ENCODE measurements around the gene ERBB4.

Gene ERBB4

GRCh38 chr2:212007972-212008371 is 530.6 kb downstream of the ERBB4 start:
- H3K4me1 ChIP-seq (ENCODE audit: control insufficient read depth, insufficient read depth, low read length): no peaks in the 10 kb centered on the region
- H3K27me3 ChIP-seq (ENCODE audit: control insufficient read depth, insufficient read depth, low read length): no peaks in the 10 kb centered on the region
- H3K4me3 ChIP-seq (ENCODE audit: low read length): no peak overlapping the region
- no peak overlapping the region for H3K27ac ChIP-seq (ENCODE audit: low read length)
- DNase-seq (ENCODE audit: low read depth, low spot score): no peak
- no CpG with 5 or more reads among the region's 3 CpGs for WGBS (ENCODE audit: insufficient coverage, insufficient read length)
- no peaks in the 10 kb centered on the region for H3K36me3 ChIP-seq (ENCODE audit: control insufficient read depth, insufficient read depth, low read length)
- H3K9me3 ChIP-seq (ENCODE audit: control insufficient read depth, insufficient read depth, low read length): no peaks in the 10 kb centered on the region

- DNase-seq (ENCODE audit: low read depth, low spot score): peak; percentile 7
- no peak overlapping the region for H3K27ac ChIP-seq (ENCODE audit: low read length)
- H3K9me3 ChIP-seq (ENCODE audit: control insufficient read depth, insufficient read depth, low read length): no peaks in the 10 kb centered on the region
- no peaks in the 10 kb centered on the region for H3K27me3 ChIP-seq (ENCODE audit: control insufficient read depth, insufficient read depth, low read length)
- no peak overlapping the region for H3K4me3 ChIP-seq (ENCODE audit: low read length)
- H3K4me1 ChIP-seq (ENCODE audit: control insufficient read depth, insufficient read depth, low read length): no peaks in the 10 kb centered on the region
- H3K36me3 ChIP-seq (ENCODE audit: control insufficient read depth, insufficient read depth, low read length): no peaks in the 10 kb centered on the region
- WGBS (ENCODE audit: insufficient coverage, insufficient read length): no CpG with 5 or more reads among the region's 6 CpGs
Measured at GRCh38 chr2:212005085-212005671, 533.4 kb downstream of the ERBB4 start.

DNA sequence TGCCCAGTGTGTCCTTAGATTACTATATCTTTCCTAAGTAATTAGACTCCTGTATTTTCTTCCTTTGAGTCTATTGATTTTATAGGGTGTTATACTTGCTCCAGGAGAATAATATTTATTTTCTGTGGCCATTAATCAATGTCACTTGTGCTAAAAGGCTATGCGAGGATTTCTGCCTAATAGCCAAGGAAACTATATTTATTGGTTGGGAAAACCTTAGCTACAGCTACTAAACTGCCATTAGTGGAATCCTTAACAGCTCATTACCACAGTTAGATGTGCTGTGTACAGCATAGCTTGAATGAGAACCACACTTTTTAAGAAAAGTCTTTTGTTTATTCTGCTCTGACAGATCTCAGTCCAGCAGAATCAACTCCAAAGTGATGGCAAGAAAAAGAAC is 537.3 kb downstream of the ERBB4 start:
- Histone ChIP-seq H3K4me1 (ENCODE audit: control insufficient read depth, insufficient read depth, low read length) (no peaks in the 10 kb centered on the region), H3K9me3 (ENCODE audit: control insufficient read depth, insufficient read depth, low read length) (no peaks in the 10 kb centered on the region), H3K36me3 (ENCODE audit: control insufficient read depth, insufficient read depth, low read length) (no peaks in the 10 kb centered on the region), H3K4me3 (ENCODE audit: low read length) (no peak overlapping the region), H3K27ac (ENCODE audit: low read length) (no peak overlapping the region), H3K27me3 (ENCODE audit: control insufficient read depth, insufficient read depth, low read length) (no peaks in the 10 kb centered on the region)
- DNase-seq (ENCODE audit: low read depth, low spot score): no peak
- WGBS (ENCODE audit: insufficient coverage, insufficient read length): no CpG with 5 or more reads among the region's 1 CpG

DNA sequence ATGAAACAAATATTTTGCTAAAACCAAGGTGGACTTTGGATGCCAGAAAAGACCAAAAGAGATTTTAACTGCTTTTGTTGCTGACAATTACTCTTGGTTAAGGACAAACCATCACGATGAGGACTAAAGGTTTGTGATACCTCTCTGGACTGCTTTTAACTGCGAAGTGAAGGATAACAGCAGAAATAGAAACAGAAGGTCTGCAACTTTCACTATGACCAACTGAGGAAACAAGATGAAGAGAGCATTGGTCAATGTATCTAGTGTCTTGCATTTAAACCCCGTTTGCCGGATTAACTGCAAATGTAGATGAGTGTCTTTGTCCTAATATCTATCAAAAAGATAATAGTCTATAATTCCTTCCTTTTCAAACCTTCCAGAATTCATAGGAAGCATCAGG is 541.7 kb downstream of the ERBB4 start:
- H3K27ac ChIP-seq (ENCODE audit: low read length): no peak overlapping the region
- no peak for DNase-seq (ENCODE audit: low read depth, low spot score)
- H3K4me1 ChIP-seq (ENCODE audit: control insufficient read depth, insufficient read depth, low read length): no peaks in the 10 kb centered on the region
- H3K27me3 ChIP-seq (ENCODE audit: control insufficient read depth, insufficient read depth, low read length): no peaks in the 10 kb centered on the region
- H3K9me3 ChIP-seq (ENCODE audit: control insufficient read depth, insufficient read depth, low read length): no peaks in the 10 kb centered on the region
- H3K36me3 ChIP-seq (ENCODE audit: control insufficient read depth, insufficient read depth, low read length): no peaks in the 10 kb centered on the region
- no CpG with 5 or more reads among the region's 4 CpGs for WGBS (ENCODE audit: insufficient coverage, insufficient read length)
- no peak overlapping the region for H3K4me3 ChIP-seq (ENCODE audit: low read length)

DNA sequence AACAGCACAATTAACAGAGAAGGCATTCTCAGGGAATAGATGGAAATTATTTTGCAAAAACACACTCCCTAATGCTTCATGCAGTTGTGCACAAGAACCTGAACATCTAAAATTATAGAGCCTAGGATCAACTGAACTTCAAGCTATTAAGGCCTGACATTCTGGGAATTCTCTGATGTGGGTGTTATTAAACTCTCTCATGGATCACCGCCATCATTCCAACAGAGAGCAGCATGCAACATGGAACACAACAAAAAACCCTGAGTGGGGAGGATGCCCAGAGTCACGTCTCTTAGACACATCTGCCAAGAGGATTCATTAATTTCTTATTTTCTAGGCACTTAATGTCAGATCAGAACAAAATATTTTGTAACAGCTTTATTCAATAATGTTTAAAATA is 543.8 kb downstream of the ERBB4 start:
- WGBS (ENCODE audit: insufficient coverage, insufficient read length): no CpG with 5 or more reads among the region's 2 CpGs
- Histone ChIP-seq H3K9me3 (ENCODE audit: control insufficient read depth, insufficient read depth, low read length) (no peaks in the 10 kb centered on the region), H3K27ac (ENCODE audit: low read length) (no peak overlapping the region), H3K27me3 (ENCODE audit: control insufficient read depth, insufficient read depth, low read length) (no peaks in the 10 kb centered on the region), H3K36me3 (ENCODE audit: control insufficient read depth, insufficient read depth, low read length) (no peaks in the 10 kb centered on the region), H3K4me1 (ENCODE audit: control insufficient read depth, insufficient read depth, low read length) (no peaks in the 10 kb centered on the region), H3K4me3 (ENCODE audit: low read length) (no peak overlapping the region)
- DNase-seq (ENCODE audit: low read depth, low spot score): no peak

GRCh38 chr2:211990335-211990734 is 548.3 kb downstream of the ERBB4 start:
- H3K36me3 ChIP-seq (ENCODE audit: control insufficient read depth, insufficient read depth, low read length): no peaks in the 10 kb centered on the region
- H3K27ac ChIP-seq (ENCODE audit: low read length): no peak overlapping the region
- WGBS (ENCODE audit: insufficient coverage, insufficient read length): no CpG with 5 or more reads among the region's 1 CpG
- no peaks in the 10 kb centered on the region for H3K27me3 ChIP-seq (ENCODE audit: control insufficient read depth, insufficient read depth, low read length)
- DNase-seq (ENCODE audit: low read depth, low spot score): no peak
- H3K9me3 ChIP-seq (ENCODE audit: control insufficient read depth, insufficient read depth, low read length): no peaks in the 10 kb centered on the region
- no peaks in the 10 kb centered on the region for H3K4me1 ChIP-seq (ENCODE audit: control insufficient read depth, insufficient read depth, low read length)
- H3K4me3 ChIP-seq (ENCODE audit: low read length): no peak overlapping the region

GRCh38 chr2:211986313-211986712 is 552.3 kb downstream of the ERBB4 start:
- Histone ChIP-seq H3K27ac (ENCODE audit: low read length) (no peak overlapping the region), H3K9me3 (ENCODE audit: control insufficient read depth, insufficient read depth, low read length) (no peaks in the 10 kb centered on the region), H3K4me1 (ENCODE audit: control insufficient read depth, insufficient read depth, low read length) (no peaks in the 10 kb centered on the region), H3K4me3 (ENCODE audit: low read length) (no peak overlapping the region), H3K36me3 (ENCODE audit: control insufficient read depth, insufficient read depth, low read length) (no peaks in the 10 kb centered on the region), H3K27me3 (ENCODE audit: control insufficient read depth, insufficient read depth, low read length) (no peaks in the 10 kb centered on the region)
- WGBS (ENCODE audit: insufficient coverage, insufficient read length): no CpG with 5 or more reads among the region's 2 CpGs
- no peak for DNase-seq (ENCODE audit: low read depth, low spot score)

GRCh38 chr2:211985393-211985792 is 553.2 kb downstream of the ERBB4 start:
- DNase-seq (ENCODE audit: low read depth, low spot score): no peak
- WGBS (ENCODE audit: insufficient coverage, insufficient read length): no CpG with 5 or more reads among the region's 1 CpG
- no peaks in the 10 kb centered on the region for H3K9me3 ChIP-seq (ENCODE audit: control insufficient read depth, insufficient read depth, low read length)
- no peaks in the 10 kb centered on the region for H3K36me3 ChIP-seq (ENCODE audit: control insufficient read depth, insufficient read depth, low read length)
- H3K27me3 ChIP-seq (ENCODE audit: control insufficient read depth, insufficient read depth, low read length): no peaks in the 10 kb centered on the region
- H3K4me1 ChIP-seq (ENCODE audit: control insufficient read depth, insufficient read depth, low read length): no peaks in the 10 kb centered on the region
- H3K4me3 ChIP-seq (ENCODE audit: low read length): no peak overlapping the region
- H3K27ac ChIP-seq (ENCODE audit: low read length): no peak overlapping the region

DNA sequence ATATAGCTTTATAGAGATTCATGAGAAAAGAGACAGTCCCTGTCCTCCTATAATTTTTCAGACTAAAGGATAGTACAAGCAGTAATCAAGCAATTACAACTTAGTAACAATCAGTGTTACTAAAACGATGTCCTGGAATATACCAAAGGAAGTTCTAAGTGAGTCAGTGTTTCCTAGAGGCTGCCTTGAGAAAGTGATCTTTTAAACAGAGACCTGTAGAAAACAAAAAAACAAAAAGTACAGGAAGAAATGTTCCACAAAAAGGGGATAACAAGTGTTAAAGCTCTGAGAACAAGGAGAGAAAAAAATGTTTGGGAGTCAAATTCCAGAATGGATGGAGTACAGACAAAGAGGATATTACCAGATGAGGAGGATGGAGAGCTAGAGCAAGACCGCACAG is 556.4 kb downstream of the ERBB4 start:
- no peaks in the 10 kb centered on the region for H3K4me1 ChIP-seq (ENCODE audit: control insufficient read depth, insufficient read depth, low read length)
- WGBS (ENCODE audit: insufficient coverage, insufficient read length): no CpG with 5 or more reads among the region's 2 CpGs
- no peak for DNase-seq (ENCODE audit: low read depth, low spot score)
- H3K36me3 ChIP-seq (ENCODE audit: control insufficient read depth, insufficient read depth, low read length): no peaks in the 10 kb centered on the region
- no peak overlapping the region for H3K27ac ChIP-seq (ENCODE audit: low read length)
- H3K9me3 ChIP-seq (ENCODE audit: control insufficient read depth, insufficient read depth, low read length): no peaks in the 10 kb centered on the region
- H3K27me3 ChIP-seq (ENCODE audit: control insufficient read depth, insufficient read depth, low read length): no peaks in the 10 kb centered on the region
- no peak overlapping the region for H3K4me3 ChIP-seq (ENCODE audit: low read length)

GRCh38 chr2:211981451-211981850 is 557.2 kb downstream of the ERBB4 start:
- Histone ChIP-seq H3K9me3 (ENCODE audit: control insufficient read depth, insufficient read depth, low read length) (no peaks in the 10 kb centered on the region), H3K36me3 (ENCODE audit: control insufficient read depth, insufficient read depth, low read length) (no peaks in the 10 kb centered on the region), H3K4me1 (ENCODE audit: control insufficient read depth, insufficient read depth, low read length) (no peaks in the 10 kb centered on the region), H3K27me3 (ENCODE audit: control insufficient read depth, insufficient read depth, low read length) (no peaks in the 10 kb centered on the region), H3K27ac (ENCODE audit: low read length) (no peak overlapping the region), H3K4me3 (ENCODE audit: low read length) (no peak overlapping the region)
- WGBS (ENCODE audit: insufficient coverage, insufficient read length): no CpG with 5 or more reads among the region's 1 CpG
- DNase-seq (ENCODE audit: low read depth, low spot score): no peak

DNA sequence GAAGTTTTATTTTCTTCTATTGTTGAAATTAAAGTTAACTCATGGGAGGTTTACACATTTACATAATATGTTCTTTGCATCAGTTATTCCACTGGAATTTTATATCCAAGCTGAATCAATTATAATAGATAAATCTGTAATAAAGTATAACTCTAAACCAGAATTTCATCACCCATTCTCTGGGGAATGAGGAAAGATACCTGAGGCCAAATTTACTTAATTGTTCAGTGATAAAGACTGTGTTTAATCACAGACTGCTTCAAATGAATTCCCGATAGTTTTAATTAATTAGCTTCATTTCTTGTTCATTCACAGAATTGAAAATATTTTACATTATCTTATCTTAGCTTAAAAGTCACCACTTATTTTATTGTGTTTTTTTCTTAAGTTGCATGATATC is 562.5 kb downstream of the ERBB4 start:
- no CpG with 5 or more reads among the region's 1 CpG for WGBS (ENCODE audit: insufficient coverage, insufficient read length)
- DNase-seq (ENCODE audit: low read depth, low spot score): no peak
- no peaks in the 10 kb centered on the region for H3K4me1 ChIP-seq (ENCODE audit: control insufficient read depth, insufficient read depth, low read length)
- H3K9me3 ChIP-seq (ENCODE audit: control insufficient read depth, insufficient read depth, low read length): no peaks in the 10 kb centered on the region
- H3K27me3 ChIP-seq (ENCODE audit: control insufficient read depth, insufficient read depth, low read length): no peaks in the 10 kb centered on the region
- no peak overlapping the region for H3K4me3 ChIP-seq (ENCODE audit: low read length)
- H3K36me3 ChIP-seq (ENCODE audit: control insufficient read depth, insufficient read depth, low read length): no peaks in the 10 kb centered on the region
- no peak overlapping the region for H3K27ac ChIP-seq (ENCODE audit: low read length)
